Duodenal mucosa (tissue), 2 donors: ENCODE results near the gene DMTF1.

Source experiments
- H3K27ac ChIP-seq: one replicate; pipeline ENCODE4 v1.7.0; 2013; ENCODE audit warnings: low read depth, low read length
- H3K27me3 ChIP-seq, 2 donors: one replicate each; pipeline ENCODE4 v1.7.0; 2013; ENCODE audit warnings: low read length in 2 of 2, control low read depth in 1 of 2; ENCODE audit not compliant: insufficient read depth in 2 of 2, control insufficient read depth in 1 of 2
- H3K36me3 ChIP-seq, 2 donors: one replicate each; pipeline ENCODE4 v1.7.0; 2013; ENCODE audit warnings: low read length in 2 of 2, control low read depth in 1 of 2; ENCODE audit not compliant: insufficient read depth in 2 of 2, control insufficient read depth in 1 of 2
- H3K4me1 ChIP-seq, 2 donors: one replicate each; pipeline ENCODE4 v1.7.0; 2013; ENCODE audit warnings: low read length in 2 of 2, control low read depth in 1 of 2; ENCODE audit not compliant: insufficient read depth in 2 of 2, control insufficient read depth in 1 of 2
- H3K4me3 ChIP-seq, 2 donors: one replicate each; pipeline ENCODE4 v1.7.0; 2013; ENCODE audit warnings: low read length in 2 of 2, low read depth in 1 of 2
- H3K9ac ChIP-seq, 2 donors: one replicate each; pipeline ENCODE4 v1.7.0; 2013; ENCODE audit warnings: low read length in 2 of 2, low read depth in 1 of 2
- H3K9me3 ChIP-seq, 2 donors: one replicate each; pipeline ENCODE4 v1.7.0; 2013; ENCODE audit warnings: low read length in 2 of 2, control low read depth in 1 of 2; ENCODE audit not compliant: control insufficient read depth in 1 of 2

The DMTF1 gene

GRCh38 chr7:87119581-87119980 lies 32.7 kb upstream of the DMTF1 start:
- Histone ChIP-seq H3K4me3 (no peak overlapping the region), H3K27ac (no peak overlapping the region), H3K36me3 (no peaks in the 10 kb centered on the region), H3K4me1 (no peaks in the 10 kb centered on the region), H3K9me3 (no peaks in the 10 kb centered on the region), H3K9ac (no peak overlapping the region), H3K27me3 (no peaks in the 10 kb centered on the region)

- no peaks in the 10 kb centered on the region for H3K4me1 ChIP-seq
- H3K27me3 ChIP-seq = no peaks in the 10 kb centered on the region
- no peak overlapping the region for H3K4me3 ChIP-seq
- H3K36me3 ChIP-seq = no peaks in the 10 kb centered on the region
- no peak overlapping the region for H3K27ac ChIP-seq
- no peaks in the 10 kb centered on the region for H3K9me3 ChIP-seq
- H3K9ac ChIP-seq = no peak overlapping the region
Observed at GRCh38 chr7:87123105-87123504, 29.1 kb upstream of the DMTF1 start.

- H3K36me3 ChIP-seq = no peaks in the 10 kb centered on the region
- H3K9me3 ChIP-seq = no peaks in the 10 kb centered on the region
- H3K9ac ChIP-seq = no peak overlapping the region
- H3K27ac ChIP-seq = no peak overlapping the region
- no peak overlapping the region for H3K4me3 ChIP-seq
- no peaks in the 10 kb centered on the region for H3K27me3 ChIP-seq
- no peaks in the 10 kb centered on the region for H3K4me1 ChIP-seq
Observed at GRCh38 chr7:87127019-87127418, 25.2 kb upstream of the DMTF1 start.

GRCh38 chr7:87128861-87129267 lies 23.4 kb upstream of the DMTF1 start:
- Histone ChIP-seq H3K27ac (no peak overlapping the region), H3K9ac (no peak overlapping the region), H3K4me3 (no peak overlapping the region), H3K36me3 (no peaks in the 10 kb centered on the region), H3K27me3 (no peaks in the 10 kb centered on the region), H3K4me1 (no peaks in the 10 kb centered on the region), H3K9me3 (no peaks in the 10 kb centered on the region)

- Histone ChIP-seq H3K4me3 (no peak overlapping the region), H3K9me3 (no peaks in the 10 kb centered on the region), H3K27ac (no peak overlapping the region), H3K9ac (no peak overlapping the region), H3K27me3 (no peaks in the 10 kb centered on the region), H3K4me1 (no peaks in the 10 kb centered on the region), H3K36me3 (no peaks in the 10 kb centered on the region)
Observed at GRCh38 chr7:87129332-87129731, 22.9 kb upstream of the DMTF1 start.

GRCh38 chr7:87129848-87130247 lies 22.4 kb upstream of the DMTF1 start:
- Histone ChIP-seq H3K27ac (no peak overlapping the region), H3K36me3 (no peaks in the 10 kb centered on the region), H3K9me3 (no peaks in the 10 kb centered on the region), H3K27me3 (no peaks in the 10 kb centered on the region), H3K9ac (no peak overlapping the region), H3K4me1 (no peaks in the 10 kb centered on the region), H3K4me3 (no peak overlapping the region)

GRCh38 chr7:87131771-87132170 lies 20.5 kb upstream of the DMTF1 start:
- Histone ChIP-seq H3K9me3 (no peaks in the 10 kb centered on the region), H3K27ac (no peak overlapping the region), H3K36me3 (no peaks in the 10 kb centered on the region), H3K9ac (no peak overlapping the region), H3K4me3 (no peak overlapping the region), H3K27me3 (no peaks in the 10 kb centered on the region), H3K4me1 (no peaks in the 10 kb centered on the region)

- H3K9me3 ChIP-seq = no peaks in the 10 kb centered on the region
- peaks cover 0 to 4% of the 10 kb centered on the region in 2 donors for H3K27me3 ChIP-seq
- H3K4me1 ChIP-seq = no peaks in the 10 kb centered on the region
- H3K36me3 ChIP-seq = no peaks in the 10 kb centered on the region
- no peak overlapping the region for H3K27ac ChIP-seq
- H3K9ac ChIP-seq = no peak overlapping the region
- H3K4me3 ChIP-seq = no peak overlapping the region
Observed at GRCh38 chr7:87137271-87137670, 15.0 kb upstream of the DMTF1 start.

- no peaks in the 10 kb centered on the region for H3K4me1 ChIP-seq
- peaks cover 0 to 4% of the 10 kb centered on the region in 2 donors for H3K27me3 ChIP-seq
- no peak overlapping the region for H3K4me3 ChIP-seq
- no peak overlapping the region for H3K27ac ChIP-seq
- H3K9ac ChIP-seq = no peak overlapping the region
- no peaks in the 10 kb centered on the region for H3K36me3 ChIP-seq
- H3K9me3 ChIP-seq = no peaks in the 10 kb centered on the region
Observed at GRCh38 chr7:87139514-87139913, 12.7 kb upstream of the DMTF1 start.

- Histone ChIP-seq H3K4me1 (no peaks in the 10 kb centered on the region), H3K27me3 (peaks cover 0 to 4% of the 10 kb centered on the region in 2 donors), H3K9me3 (no peaks in the 10 kb centered on the region), H3K4me3 (no peak overlapping the region), H3K27ac (no peak overlapping the region), H3K36me3 (no peaks in the 10 kb centered on the region), H3K9ac (no peak overlapping the region)
Observed at GRCh38 chr7:87140271-87140748, 11.9 kb upstream of the DMTF1 start.

GRCh38 chr7:87144173-87144657 lies 8.0 kb upstream of the DMTF1 start:
- no peaks in the 10 kb centered on the region for H3K4me1 ChIP-seq
- no peak overlapping the region for H3K27ac ChIP-seq
- no peak overlapping the region for H3K4me3 ChIP-seq
- no peak overlapping the region for H3K9ac ChIP-seq
- H3K27me3 ChIP-seq = peaks cover 0 to 4% of the 10 kb centered on the region in 2 donors
- no peaks in the 10 kb centered on the region for H3K9me3 ChIP-seq
- H3K36me3 ChIP-seq = no peaks in the 10 kb centered on the region
